Caco-2 (cell line): ENCODE results near the gene EGFL6. TPM values are rescaled to one million over a fixed set of nuclear protein-coding genes. Genes with fewer than 3 reads are reported as not detected.
"Not testable (repeated sequence)": the region's sequence is repeated elsewhere in the genome, so short reads cannot be mapped to it uniquely, and the experiment has no call there.

ENCODE experiments used
- BruUV-seq: library from RNA; stranded (reverse); fragments of 400-500 nt; replicated peaks from 2 replicates; lab custom pipeline; 2021; lab: Mats Ljungman, UMichigan
- CTCF ChIA-PET: fragments of 300-600 bp; sonication (Branson Sonifier 250); formaldehyde crosslinking; loops from one replicate; lab custom pipeline; 2022; ENCODE audit warnings: antibody characterized with exemption; lab: Charles Lee
- POLR2A ChIA-PET: fragments of 300-600 bp; sonication (Branson Sonifier 250); formaldehyde crosslinking; loops from one replicate; lab custom pipeline; 2022; ENCODE audit warnings: antibody characterized with exemption; lab: Charles Lee
- DNase-seq, 2 experiments: peaks; one replicate each; pipeline versions ENCODE4 v3.0.0 to v3.0.0-alpha.2; 2020 to 2022
- H3K27me3 ChIP-seq: replicated peaks from 2 replicates; pipeline ENCODE4 v1.6.0; 2011; ENCODE audit warnings: low read length; ENCODE audit not compliant: control insufficient read depth, insufficient read depth
- H3K36me3 ChIP-seq: 2 replicates; pipeline ENCODE4 v1.5.1; 2011; ENCODE audit warnings: low read length; ENCODE audit not compliant: control insufficient read depth, insufficient read depth
- H3K4me1 ChIP-seq: fragments of 250-450 bp; sonication (Bioruptor Pico); 2 replicates; pipeline ENCODE4 v1.5.1; 2020; ENCODE audit warnings: mild to moderate bottlenecking
- H3K4me3 ChIP-seq: 2 replicates; pipeline ENCODE4 v1.5.1; 2011; ENCODE audit warnings: low read depth, mild to moderate bottlenecking, control low read depth, low read length
- H3K9me3 ChIP-seq: fragments of 250-450 bp; sonication (Bioruptor Pico); 2 replicates; pipeline ENCODE4 v1.5.1; 2020; ENCODE audit warnings: mild to moderate bottlenecking, moderate library complexity
- H3K27ac Mint-ChIP-seq: one replicate; pipeline ENCODE4 v1.8.0; 2022; ENCODE audit warnings: mixed read lengths; ENCODE audit not compliant: unreplicated experiment
- H3K27me3 Mint-ChIP-seq: one replicate; pipeline ENCODE4 v1.8.0; 2022; ENCODE audit warnings: mixed read lengths; ENCODE audit not compliant: insufficient read depth, unreplicated experiment
- H3K36me3 Mint-ChIP-seq: one replicate; pipeline ENCODE4 v1.8.0; 2022; ENCODE audit warnings: mild to moderate bottlenecking, mixed read lengths; ENCODE audit not compliant: insufficient read depth, unreplicated experiment
- H3K4me1 Mint-ChIP-seq: one replicate; pipeline ENCODE4 v1.8.0; 2022; ENCODE audit warnings: low read depth, mixed read lengths; ENCODE audit not compliant: unreplicated experiment
- H3K4me3 Mint-ChIP-seq: one replicate; pipeline ENCODE4 v1.8.0; 2022; ENCODE audit warnings: mild to moderate bottlenecking, moderate library complexity, mixed read lengths; ENCODE audit not compliant: unreplicated experiment
- H3K9me3 Mint-ChIP-seq: one replicate; pipeline ENCODE4 v1.8.0; 2022; ENCODE audit warnings: mixed read lengths; ENCODE audit not compliant: unreplicated experiment
- intact Hi-C: fragments of 100-400 bp; cut with micrococcal nuclease; formaldehyde crosslinking; loops from one replicate; pipeline ENCODE4 v1.10.0; 2022; ENCODE audit not compliant: unreplicated experiment
- total RNA-seq: library from RNA; stranded (reverse); gene quantifications from 2 replicates; pipeline ENCODE4 v1.2.3, GENCODE V29; 2022
- TF ChIP-seq, protein P1 (sequence below), 2 experiments: fragments of 200-600 bp in 1 of 2; IDR thresholded peaks; 1 replicate in 1 of 2; 2 replicates in 1 of 2; pipeline versions ENCODE4 v1.5.1 to v1.8.0; 2011 to 2022; ENCODE audit warnings: antibody characterized with exemption in 1 of 2, control low read depth in 1 of 2, inconsistent platforms in 1 of 2, low read depth in 1 of 2, low read length in 1 of 2, mild to moderate bottlenecking in 1 of 2, moderate library complexity in 1 of 2; ENCODE audit not compliant: insufficient read depth in 1 of 2, severe bottlenecking in 1 of 2, unreplicated experiment in 1 of 2

EGFL6 gene
- total RNA-seq, 1 experiment from 2014 or later = 0.16 TPM

GRCh38 chrX:13666836-13667235 is 97.4 kb downstream of the EGFL6 start:
- H3K27ac Mint-ChIP-seq = no peak overlapping the region
- no TSS peak for BruUV-seq
- H3K4me1 Mint-ChIP-seq = peaks cover 12% of the 10 kb centered on the region
- DNase-seq = no peak
- Histone ChIP-seq H3K27me3 (no peaks in the 10 kb centered on the region), H3K4me3 (no peak overlapping the region), H3K36me3 (no peaks in the 10 kb centered on the region), H3K4me1 (peaks cover 27% of the 10 kb centered on the region), H3K9me3 (no peaks in the 10 kb centered on the region)
- intact Hi-C loops = loop anchor here (5.0 kb wide), 1 partner anchor 65 kb away; the partner anchor contains the start of genes OFD1 and TRAPPC2
- ChIA-PET POLR2A (no interaction called here), CTCF (no interaction called here)
- peaks cover 9% of the 10 kb centered on the region for H3K9me3 Mint-ChIP-seq
- TF ChIP-seq, protein P1, sequence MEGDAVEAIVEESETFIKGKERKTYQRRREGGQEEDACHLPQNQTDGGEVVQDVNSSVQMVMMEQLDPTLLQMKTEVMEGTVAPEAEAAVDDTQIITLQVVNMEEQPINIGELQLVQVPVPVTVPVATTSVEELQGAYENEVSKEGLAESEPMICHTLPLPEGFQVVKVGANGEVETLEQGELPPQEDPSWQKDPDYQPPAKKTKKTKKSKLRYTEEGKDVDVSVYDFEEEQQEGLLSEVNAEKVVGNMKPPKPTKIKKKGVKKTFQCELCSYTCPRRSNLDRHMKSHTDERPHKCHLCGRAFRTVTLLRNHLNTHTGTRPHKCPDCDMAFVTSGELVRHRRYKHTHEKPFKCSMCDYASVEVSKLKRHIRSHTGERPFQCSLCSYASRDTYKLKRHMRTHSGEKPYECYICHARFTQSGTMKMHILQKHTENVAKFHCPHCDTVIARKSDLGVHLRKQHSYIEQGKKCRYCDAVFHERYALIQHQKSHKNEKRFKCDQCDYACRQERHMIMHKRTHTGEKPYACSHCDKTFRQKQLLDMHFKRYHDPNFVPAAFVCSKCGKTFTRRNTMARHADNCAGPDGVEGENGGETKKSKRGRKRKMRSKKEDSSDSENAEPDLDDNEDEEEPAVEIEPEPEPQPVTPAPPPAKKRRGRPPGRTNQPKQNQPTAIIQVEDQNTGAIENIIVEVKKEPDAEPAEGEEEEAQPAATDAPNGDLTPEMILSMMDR (IDR thresholded peaks at IDR 0.05; ENCODE audit: insufficient read depth in 1 of 2, low read depth in 1 of 2, low read length in 1 of 2, severe bottlenecking in 1 of 2, unreplicated experiment in 1 of 2) = no peak
- H3K27me3 Mint-ChIP-seq = no peaks in the 10 kb centered on the region
- peaks cover 7% of the 10 kb centered on the region for H3K36me3 Mint-ChIP-seq
- no peak overlapping the region for H3K4me3 Mint-ChIP-seq

DNA sequence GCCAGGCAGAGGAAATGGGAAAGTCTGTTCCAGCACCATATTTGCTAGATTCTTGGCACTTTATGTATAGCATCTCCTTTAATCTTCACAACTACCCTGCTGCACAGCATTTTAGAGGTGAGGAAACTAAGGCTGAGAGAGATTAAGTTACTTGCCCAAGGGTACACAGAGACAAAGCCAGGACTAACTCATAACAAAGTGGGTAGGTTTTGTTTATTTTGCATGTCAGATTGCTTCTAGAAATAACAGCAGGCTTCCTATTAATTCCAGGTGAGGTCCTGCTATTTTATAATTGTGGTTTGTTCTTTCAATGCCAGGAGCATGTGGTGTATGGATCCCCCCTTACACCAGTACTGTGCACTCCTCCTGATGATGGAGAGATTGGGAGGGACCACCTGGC is 98.5 kb downstream of the EGFL6 start:
- Mint-ChIP-seq H3K36me3 (peaks cover 7% of the 10 kb centered on the region), H3K27me3 (no peaks in the 10 kb centered on the region), H3K4me3 (no peak overlapping the region), H3K4me1 (peaks cover 12% of the 10 kb centered on the region), H3K9me3 (peaks cover 9% of the 10 kb centered on the region), H3K27ac (no peak overlapping the region)
- ChIA-PET CTCF (no interaction called here), POLR2A (no interaction called here)
- Histone ChIP-seq H3K4me3 (no peak overlapping the region), H3K4me1 (peaks cover 27% of the 10 kb centered on the region), H3K27me3 (no peaks in the 10 kb centered on the region), H3K36me3 (no peaks in the 10 kb centered on the region), H3K9me3 (no peaks in the 10 kb centered on the region)
- no TSS peak for BruUV-seq
- DNase-seq = no peak
- intact Hi-C loops = loop anchor here (5.0 kb wide), 1 partner anchor 64 kb away; the partner anchor contains the start of genes OFD1 and TRAPPC2
- TF ChIP-seq, protein P1 (IDR thresholded peaks at IDR 0.05; ENCODE audit: insufficient read depth in 1 of 2, low read depth in 1 of 2, low read length in 1 of 2, severe bottlenecking in 1 of 2, unreplicated experiment in 1 of 2) = no peak

- BruUV-seq = no TSS peak
- H3K36me3 Mint-ChIP-seq = peaks cover 7% of the 10 kb centered on the region
- H3K4me3 Mint-ChIP-seq = peak overlapping the region; percentile 55
- intact Hi-C loops = loop anchor here (1.0 to 5.0 kb wide), 2 partner anchors 19 to 63 kb away; partner anchors contain the start of genes OFD1 and TRAPPC2
- ChIA-PET CTCF (interaction anchor here (0.6 kb wide), 1 partner anchor 53 kb away, joined by 3 read pairs; no protein-coding TSS in a partner anchor), POLR2A (interaction anchor here (0.5 to 1.3 kb wide), 5 partner anchors 20 to 360 kb away, joined by 3 to 13 read pairs (median 4); partner anchors contain the start of genes GEMIN8, OFD1, RAB9A and TRAPPC2)
- Histone ChIP-seq H3K36me3 (no peaks in the 10 kb centered on the region), H3K27me3 (no peaks in the 10 kb centered on the region), H3K4me3 (no peak overlapping the region), H3K9me3 (no peaks in the 10 kb centered on the region), H3K4me1 (peaks cover 27% of the 10 kb centered on the region)
- no peaks in the 10 kb centered on the region for H3K27me3 Mint-ChIP-seq
- peaks cover 12% of the 10 kb centered on the region for H3K4me1 Mint-ChIP-seq
- H3K27ac Mint-ChIP-seq = peak overlapping the region; percentile 85
- TF ChIP-seq, protein P1 (IDR thresholded peaks at IDR 0.05; ENCODE audit: insufficient read depth in 1 of 2, low read depth in 1 of 2, low read length in 1 of 2, severe bottlenecking in 1 of 2, unreplicated experiment in 1 of 2) = no peak
- peaks cover 9% of the 10 kb centered on the region for H3K9me3 Mint-ChIP-seq
- DNase-seq = peak; percentile 82 to 86
Measured at GRCh38 chrX:13669246-13669737, 99.9 kb downstream of the EGFL6 start.

DNA sequence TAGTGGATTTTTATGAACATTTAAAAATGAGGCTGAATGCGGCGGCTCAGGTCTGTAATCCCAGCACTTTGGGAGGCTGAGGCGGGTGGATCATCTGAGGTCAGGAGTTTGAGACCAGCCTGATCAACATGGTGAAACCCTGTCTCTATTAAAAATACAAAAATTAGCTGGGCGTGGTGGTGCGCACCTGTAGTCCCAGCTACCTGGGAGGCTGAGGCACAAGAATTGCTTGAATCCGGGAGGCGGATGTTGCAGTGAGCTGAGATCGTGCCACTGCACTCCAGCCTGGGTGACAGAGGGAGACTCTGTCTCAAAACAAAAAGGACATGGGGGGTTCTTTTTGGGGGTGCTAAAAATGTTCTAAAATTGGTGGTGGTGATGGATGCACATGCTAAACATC is 100.4 kb downstream of the EGFL6 start:
- H3K4me1 ChIP-seq = peaks cover 22% of the 10 kb centered on the region
- H3K36me3 Mint-ChIP-seq, H3K27me3 Mint-ChIP-seq, H3K4me3 ChIP-seq, H3K36me3 ChIP-seq, DNase-seq, H3K9me3 Mint-ChIP-seq, H3K9me3 ChIP-seq, H3K27me3 ChIP-seq: not testable (repeated sequence)
- peak overlapping the region; percentile 85 for H3K27ac Mint-ChIP-seq
- H3K4me3 Mint-ChIP-seq = peak overlapping the region; percentile 55
- intact Hi-C loops = loop anchor here (1.0 to 5.0 kb wide), 2 partner anchors 19 to 63 kb away; partner anchors contain the start of genes OFD1 and TRAPPC2
- ChIA-PET POLR2A (interaction anchor here (1.0 to 1.3 kb wide), 2 partner anchors 19 to 65 kb away, joined by 5 to 13 read pairs; partner anchors contain the start of genes OFD1, RAB9A and TRAPPC2), CTCF (interaction anchor here (0.6 kb wide), 1 partner anchor 53 kb away, joined by 3 read pairs; no protein-coding TSS in a partner anchor)
- BruUV-seq = TSS peak; percentile 89
- H3K4me1 Mint-ChIP-seq = peaks cover 11% of the 10 kb centered on the region
